GM18909 (cell line): ENCODE results near the gene MED25.

ENCODE experiments used
- ATAC-seq: cut with Tn5 transposase; IDR thresholded peaks from one replicate; pipeline ENCODE4 v1.9.1; 2021; ENCODE audit warnings: mild to moderate bottlenecking; ENCODE audit not compliant: unreplicated experiment, poor library complexity

Gene MED25

DNA sequence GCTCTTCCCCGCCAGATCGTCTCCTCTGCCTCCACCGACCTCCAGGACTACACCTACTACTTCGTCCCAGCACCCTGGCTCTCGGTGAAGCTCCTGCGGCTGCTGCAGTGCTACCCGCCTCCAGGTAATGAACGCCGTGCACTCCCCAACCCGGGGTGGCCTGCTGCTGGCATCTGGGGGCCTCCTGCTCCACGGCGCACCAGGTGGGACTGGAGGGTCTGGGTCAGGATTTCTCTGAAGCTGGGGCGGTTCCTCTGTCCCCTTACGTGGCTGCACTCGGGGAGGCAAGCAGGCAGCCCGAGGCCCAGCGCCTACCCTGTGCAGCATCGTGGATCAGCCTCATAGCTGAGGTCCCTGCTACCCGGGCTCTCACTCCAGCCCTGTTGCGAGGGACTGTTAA is 22.5 kb upstream of the MED25 start:
- no peak for ATAC-seq

DNA sequence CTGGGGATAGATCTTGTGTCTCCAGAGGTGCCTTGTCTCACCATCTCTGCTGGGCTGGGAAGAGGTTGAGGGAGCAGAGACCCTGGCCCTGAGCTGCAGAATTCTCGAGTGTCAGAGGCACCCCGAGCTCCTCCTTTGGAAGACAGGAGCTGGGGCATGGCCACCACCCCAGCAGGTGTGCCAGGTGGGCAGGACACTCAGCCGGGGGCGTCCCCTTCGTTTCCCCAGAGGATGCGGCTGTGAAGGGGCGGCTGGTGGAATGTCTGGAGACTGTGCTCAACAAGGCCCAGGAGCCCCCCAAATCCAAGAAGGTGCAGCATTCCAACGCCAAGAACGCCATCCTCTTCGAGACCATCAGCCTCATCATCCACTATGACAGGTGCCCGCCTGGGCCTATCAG is 19.5 kb upstream of the MED25 start:
- no peak for ATAC-seq

DNA sequence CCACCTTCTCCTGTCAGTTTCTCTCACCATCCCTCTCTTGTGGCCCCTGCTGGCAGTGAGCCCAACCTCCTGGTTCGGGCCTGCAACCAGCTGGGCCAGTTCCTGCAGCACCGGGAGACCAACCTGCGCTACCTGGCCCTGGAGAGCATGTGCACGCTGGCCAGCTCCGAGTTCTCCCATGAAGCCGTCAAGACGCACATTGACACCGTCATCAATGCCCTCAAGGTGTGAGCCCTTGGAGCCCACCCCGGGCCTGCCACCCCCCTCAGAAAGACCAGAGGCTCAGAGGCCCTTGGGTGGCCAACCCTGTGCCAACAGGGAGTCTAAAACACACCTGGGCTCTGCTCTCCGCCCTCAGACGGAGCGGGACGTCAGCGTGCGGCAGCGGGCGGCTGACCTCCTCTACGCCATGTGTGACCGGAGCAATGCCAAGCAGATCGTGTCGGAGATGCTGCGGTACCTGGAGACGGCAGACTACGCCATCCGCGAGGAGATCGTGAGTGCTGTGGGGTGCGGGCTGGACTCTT is 18.8 kb upstream of the MED25 start:
- ATAC-seq, result no peak

DNA sequence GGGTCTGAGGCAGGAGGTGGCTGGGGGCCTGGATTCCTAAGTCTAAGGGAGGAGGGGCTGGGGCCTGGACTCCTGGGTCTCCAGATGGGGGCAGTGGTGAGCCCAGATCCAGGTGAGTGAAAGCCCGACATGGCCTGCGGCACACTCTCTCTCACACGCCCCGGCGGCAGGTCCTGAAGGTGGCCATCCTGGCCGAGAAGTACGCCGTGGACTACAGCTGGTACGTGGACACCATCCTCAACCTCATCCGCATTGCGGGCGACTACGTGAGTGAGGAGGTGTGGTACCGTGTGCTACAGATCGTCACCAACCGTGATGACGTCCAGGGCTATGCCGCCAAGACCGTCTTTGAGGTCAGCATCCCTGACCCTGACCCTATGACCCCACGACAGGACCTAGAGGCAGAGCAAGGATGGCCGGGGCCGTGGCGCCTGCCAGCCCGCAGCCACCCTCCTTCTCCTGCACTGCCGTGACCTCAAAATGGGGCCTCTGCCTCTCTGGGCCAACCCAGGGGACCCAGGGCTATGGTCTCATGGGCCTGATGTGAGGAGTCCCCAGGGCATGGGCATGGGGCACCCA is 18.2 kb upstream of the MED25 start:
- ATAC-seq, result no peak

DNA sequence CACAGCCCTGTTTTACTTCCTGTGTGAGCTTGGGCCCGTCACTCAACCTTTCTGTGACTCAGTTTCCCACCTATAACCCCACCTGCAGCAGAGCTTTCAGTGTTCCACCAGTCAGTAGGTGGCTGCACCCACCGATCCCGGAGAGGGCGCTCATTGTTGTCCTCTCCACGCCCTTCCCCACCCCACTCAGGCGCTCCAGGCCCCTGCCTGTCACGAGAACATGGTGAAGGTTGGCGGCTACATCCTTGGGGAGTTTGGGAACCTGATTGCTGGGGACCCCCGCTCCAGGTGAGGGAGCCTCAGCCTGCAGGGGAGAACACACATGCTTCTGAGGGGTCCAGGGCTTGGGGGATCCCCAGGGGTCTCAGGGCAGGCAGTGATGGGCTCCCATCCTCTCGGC is 17.3 kb upstream of the MED25 start:
- ATAC-seq, result no peak

DNA sequence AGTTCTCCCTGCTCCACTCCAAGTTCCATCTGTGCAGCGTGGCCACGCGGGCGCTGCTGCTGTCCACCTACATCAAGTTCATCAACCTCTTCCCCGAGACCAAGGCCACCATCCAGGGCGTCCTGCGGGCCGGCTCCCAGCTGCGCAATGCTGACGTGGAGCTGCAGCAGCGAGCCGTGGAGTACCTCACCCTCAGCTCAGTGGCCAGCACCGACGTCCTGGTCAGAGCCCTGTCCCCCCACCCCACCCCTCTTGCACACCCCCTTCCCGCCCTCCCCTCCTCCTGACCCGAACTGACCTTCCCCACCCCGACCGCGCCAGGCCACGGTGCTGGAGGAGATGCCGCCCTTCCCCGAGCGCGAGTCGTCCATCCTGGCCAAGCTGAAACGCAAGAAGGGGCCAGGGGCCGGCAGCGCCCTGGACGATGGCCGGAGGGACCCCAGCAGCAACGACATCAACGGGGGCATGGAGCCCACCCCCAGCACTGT is 16.6 kb upstream of the MED25 start:
- ATAC-seq, result no peak

DNA sequence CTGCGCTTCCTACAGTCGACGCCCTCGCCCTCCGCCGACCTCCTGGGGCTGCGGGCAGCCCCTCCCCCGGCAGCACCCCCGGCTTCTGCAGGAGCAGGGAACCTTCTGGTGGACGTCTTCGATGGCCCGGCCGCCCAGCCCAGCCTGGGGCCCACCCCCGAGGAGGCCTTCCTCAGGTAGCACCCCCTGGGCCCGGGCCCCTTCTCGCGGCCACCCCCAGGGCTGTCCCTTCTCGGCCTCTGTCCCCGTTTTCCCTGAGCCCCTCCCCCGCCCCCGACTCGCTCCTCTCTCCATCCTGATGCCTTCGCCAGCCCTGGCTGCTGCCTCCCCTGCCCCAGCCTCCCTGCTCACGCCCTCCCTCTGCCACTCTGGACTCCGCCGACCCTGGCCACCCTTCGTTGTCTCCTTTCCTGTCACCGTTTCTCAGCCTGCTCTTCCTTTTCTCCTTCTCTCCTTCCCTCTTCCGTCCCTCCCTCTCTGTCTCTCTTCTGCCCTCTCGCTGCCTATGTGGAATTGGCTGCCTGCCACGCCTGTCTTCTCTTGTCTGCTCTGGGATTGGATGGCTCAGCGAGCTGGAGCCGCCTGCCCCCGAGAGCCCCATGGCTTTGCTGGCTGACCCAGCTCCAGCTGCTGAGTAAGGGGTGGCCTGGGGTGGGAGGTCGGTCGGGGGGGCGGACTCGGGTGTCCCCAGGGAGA is 16.0 kb upstream of the MED25 start:
- no peak for ATAC-seq

DNA sequence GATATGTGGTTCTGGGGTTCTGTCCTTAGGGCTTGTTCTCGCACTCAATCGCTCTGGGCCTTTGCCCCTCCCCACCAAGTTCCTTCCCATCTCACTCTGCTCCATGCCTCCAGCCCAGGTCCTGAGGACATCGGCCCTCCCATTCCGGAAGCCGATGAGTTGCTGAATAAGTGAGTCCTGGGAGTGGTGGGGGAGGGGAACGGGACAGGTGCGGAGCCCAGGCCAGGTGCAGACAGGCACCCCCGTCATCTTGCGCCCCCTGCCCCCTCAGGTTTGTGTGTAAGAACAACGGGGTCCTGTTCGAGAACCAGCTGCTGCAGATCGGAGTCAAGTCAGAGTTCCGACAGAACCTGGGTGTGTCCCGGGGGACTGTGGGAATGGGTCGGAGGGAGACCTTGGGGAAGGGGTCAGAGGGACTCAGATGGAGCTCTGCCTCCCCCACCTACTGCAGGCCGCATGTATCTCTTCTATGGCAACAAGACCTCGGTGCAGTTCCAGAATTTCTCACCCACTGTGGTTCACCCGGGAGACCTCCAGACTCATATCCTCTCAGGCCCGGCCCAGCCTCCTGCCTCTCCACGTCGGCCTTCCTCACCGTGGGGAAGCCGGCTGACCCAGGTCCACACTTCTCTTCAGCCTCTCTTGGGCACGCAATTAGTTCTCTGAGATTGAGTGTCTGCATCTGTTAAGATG is 15.1 kb upstream of the MED25 start:
- no peak for ATAC-seq

DNA sequence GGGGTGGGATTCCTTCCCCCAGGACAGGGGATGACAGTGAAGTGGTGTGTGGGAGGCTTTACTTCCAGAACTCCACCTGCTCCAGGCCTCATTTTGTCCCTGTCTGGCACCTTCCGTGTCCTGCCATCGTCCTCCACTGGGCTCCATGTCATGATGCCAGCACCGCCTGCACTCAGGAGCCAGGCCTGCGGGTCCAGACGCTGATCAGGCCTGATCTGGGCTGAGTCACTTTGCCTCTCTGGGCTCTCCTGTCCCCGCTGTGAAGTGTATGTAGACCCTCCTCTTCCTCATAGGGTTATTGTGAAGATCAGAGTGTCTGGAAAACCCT is 14.6 kb upstream of the MED25 start:
- no peak for ATAC-seq

DNA sequence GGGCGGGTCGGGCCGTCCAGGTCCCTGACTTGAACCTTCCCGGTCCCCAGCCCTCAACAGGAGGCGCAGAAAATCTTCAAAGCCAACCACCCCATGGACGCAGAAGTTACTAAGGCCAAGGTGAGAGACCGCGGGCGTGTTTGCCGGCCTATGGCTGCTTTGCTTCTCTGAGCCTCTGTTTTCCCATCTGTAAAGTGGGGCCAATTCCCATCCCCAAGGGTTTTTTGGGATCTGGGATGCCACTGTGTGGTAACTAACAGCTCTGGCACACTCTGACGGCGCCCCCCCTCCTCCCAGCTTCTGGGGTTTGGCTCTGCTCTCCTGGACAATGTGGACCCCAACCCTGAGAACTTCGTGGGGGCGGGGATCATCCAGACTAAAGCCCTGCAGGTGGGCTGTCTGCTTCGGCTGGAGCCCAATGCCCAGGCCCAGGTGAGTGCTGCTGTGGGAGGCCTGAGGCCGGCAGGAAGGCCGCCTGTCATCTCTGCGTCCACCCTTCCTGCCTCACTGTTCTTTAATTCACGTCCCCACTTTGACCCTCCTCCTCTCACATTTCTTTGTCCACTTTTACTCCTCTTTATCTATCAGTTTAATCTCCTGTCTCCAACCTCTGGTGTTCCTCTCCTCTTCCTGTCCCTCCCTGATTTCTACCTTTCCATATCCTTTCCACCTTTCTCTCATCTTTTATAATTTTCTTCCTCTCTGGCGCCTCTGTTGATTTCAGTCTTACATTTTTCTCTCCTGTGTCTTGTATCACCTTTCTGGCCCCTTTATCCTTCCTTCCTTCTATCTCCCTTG is 12.1 kb upstream of the MED25 start:
- no peak for ATAC-seq

DNA sequence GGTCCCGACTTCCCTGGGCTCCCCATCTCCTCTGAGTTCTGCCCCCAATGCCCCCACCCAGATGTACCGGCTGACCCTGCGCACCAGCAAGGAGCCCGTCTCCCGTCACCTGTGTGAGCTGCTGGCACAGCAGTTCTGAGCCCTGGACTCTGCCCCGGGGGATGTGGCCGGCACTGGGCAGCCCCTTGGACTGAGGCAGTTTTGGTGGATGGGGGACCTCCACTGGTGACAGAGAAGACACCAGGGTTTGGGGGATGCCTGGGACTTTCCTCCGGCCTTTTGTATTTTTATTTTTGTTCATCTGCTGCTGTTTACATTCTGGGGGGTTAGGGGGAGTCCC is 11.5 kb upstream of the MED25 start:
- ATAC-seq, result no peak

DNA sequence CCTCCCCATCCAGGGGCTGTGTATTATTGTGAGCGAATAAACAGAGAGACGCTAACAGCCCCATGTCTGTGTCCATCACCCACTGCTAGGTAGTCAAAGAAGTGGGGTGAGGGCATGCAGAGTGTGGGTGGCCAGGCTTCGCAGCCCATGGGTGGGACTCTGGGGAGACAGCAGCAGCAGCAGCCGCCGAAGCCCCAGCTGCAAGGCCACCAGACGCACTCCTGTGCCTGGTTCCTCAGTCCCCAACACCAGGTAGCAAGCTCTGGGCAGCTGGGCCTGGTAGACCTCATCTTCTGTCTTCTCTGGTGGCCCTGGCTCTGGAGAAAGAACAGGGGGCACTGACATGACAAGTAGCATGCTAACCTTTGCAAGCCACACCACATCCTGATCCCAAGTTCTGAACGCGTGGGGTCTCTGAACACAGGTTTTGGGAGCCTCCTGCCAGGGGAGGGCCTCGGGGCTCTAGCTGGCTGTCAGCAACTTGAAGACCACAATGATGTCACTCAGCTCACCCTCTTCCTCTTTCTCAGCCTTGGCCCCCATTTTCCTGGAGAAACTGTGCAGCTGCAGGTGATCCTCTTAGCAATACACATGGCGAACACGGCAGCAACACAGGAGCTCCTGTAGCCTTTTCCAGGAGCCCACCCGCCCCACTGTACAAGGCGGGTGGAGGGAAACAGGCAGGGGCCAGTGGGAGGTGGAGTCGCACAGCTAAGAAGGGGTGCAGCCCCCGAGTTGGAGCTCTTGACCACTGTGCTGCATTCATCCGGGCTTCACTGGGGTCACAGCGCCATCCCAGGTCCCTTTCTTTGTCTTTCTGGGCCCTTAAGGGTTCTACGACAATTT is 10.8 kb upstream of the MED25 start:
- ATAC-seq, result no peak

DNA sequence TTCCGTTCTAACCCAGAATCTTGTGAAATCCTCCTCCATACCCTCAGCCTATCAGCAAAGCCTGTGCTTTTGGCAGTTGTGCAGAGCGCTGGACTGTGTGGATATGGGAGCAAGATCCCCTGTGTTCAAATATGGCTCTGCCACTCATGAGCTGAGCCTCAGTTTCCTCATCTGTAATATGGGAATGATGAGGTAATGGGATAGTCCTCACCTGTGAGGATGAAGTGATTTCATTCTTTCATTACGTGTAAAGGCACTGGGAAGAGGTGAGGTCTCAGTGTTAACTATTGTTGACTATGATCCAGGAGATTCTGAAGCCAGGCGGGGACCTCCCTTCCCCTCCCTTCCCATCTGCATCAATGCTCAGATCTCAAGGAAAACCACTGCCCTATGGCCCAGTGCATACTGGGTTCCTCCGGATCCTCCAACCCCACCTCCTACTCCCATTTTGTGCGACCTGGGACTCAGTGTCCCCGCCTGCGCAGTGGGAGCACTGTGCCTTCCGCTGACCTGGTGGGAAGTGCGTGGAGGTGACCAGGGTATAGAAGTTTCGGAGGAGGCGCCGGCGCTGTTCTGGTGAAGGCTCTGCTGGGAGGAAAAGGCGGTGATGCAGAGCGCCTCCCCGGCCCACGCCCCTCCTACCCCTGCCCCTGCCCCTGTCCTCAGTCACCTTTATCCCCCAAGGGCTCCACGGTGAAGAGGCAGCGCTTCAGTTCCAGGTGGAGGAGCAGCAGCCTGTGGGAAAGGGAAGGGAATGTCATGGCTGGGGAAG is 10.0 kb upstream of the MED25 start:
- no peak for ATAC-seq

DNA sequence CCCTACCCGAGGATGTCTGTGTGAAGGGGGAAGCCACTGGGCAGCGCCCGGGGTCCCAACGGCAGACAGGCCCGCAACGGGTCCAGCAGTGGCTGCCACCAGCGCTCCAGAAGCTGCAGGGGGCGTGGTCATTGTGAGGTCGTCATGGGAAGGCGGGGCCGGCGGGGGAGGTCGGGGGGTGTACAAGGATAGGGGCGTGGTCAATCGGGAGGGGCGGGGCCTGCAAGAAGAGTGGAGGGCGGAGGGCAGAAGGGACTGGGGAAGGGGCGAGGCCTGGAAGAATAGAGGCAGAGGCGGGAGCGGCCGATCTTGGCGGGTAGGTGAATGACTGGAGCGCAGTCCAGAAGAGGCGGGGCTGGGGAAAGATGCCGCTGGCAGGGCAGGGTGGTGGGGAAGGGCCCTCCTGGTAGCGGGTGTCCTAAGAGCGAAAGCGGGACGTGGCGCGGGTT is 9.4 kb upstream of the MED25 start:
- no peak for ATAC-seq

DNA sequence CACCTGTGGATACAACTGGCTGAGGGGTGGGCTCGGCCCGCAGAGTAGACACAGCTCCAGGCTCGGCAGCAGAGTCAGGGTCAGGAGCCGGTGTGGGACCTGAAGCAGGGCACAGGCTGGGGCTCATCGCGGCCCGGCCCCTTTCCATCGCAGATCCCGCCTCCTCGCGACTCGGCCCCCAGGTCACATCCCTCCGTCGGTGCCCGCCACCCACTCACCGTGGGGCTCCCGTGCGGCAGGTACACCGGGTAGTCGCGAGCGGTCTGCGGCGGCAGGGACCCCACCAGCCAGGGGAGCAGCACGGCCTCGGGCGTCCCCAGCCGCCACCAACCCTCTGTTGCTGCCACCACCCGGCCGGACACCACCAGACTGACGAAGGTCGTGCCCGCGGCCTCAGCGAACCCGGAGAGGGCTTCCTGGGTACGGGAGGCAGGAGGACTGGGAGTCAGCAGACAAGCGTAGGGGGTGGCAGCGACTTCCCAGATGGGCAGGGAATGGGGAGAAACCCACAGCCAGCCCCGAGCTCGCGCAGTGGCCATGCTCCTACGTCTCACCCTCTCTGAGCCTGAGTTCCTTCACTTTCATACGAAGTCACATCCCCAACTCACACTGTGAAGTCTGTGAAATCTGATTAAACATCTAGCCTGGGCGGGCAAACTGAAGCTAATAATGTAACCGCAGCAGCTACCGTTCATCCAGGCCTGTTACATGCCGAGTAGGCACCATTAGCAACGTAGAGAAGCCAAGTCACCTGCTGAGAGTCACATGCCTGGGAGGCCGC is 8.7 kb upstream of the MED25 start:
- no peak for ATAC-seq

DNA sequence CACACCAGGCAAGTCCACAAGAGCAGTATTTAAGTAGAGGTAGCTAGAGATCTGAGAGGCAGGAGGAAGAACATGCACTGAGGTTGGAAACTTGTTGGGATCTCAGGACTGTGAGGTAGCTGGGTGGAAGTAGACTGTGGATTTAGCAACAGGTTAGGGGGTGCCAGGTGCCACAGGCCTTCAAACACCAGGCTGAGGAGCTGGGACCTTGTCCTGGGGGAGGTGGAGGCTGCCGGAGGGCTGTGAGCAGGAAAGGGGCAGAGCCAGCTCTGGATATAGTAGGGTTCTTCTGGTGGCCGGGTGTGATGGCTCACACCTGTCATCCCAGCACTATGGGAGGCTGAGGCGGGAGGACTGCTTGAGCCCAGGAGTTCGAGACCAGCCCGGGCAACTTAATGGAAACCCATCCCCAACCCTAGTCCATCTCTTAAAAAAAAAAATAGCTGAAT is 8.1 kb upstream of the MED25 start:
- no peak for ATAC-seq

DNA sequence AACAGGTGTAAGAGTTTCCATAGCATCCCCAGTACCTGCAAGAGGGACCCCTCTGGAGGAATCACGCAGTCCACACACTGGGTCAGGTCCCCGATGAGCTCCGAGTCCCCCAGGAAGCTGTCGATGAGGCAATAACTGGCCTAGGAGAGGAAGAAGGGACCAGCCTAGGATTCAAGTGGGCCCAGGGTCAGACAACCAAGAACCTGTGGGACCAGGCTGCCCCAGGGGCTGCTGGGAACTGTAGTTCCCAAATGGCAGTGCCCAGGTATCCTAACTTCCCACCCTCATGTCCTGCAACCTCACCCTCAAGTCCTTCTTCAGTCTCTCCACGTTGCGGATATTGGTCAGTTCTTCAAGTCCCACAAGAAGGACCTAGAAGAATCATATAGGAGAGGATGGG is 6.8 kb upstream of the MED25 start:
- ATAC-seq, result no peak

DNA sequence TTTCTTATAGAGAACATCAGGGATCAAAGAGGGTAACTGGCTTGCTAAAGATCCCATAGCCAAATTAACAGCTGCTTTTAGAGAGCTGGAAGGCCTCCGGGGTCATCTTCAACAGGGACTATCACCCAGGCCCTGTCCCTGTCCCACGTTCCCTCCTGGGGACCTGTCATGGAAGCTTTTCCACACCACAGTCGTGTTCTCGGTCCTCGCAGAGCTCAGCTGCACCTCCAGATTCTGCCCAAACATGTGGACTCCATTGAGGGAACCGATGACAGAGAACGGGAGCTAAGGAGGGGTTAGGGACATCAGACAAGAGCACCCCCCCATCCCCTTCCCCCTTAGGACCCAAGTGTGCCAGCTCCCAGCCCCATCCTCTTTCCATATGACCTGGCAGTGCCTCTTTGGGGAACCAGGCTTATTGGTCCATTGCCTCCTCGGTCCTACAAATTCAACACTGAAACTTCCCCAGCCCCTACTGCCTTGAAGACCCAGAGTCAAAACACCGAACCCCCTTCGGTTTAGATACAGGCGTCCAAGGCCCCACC is 5.6 kb upstream of the MED25 start:
- no peak for ATAC-seq
